ENCODE data around the gene ZNF566.

The ZNF566 gene

DNA sequence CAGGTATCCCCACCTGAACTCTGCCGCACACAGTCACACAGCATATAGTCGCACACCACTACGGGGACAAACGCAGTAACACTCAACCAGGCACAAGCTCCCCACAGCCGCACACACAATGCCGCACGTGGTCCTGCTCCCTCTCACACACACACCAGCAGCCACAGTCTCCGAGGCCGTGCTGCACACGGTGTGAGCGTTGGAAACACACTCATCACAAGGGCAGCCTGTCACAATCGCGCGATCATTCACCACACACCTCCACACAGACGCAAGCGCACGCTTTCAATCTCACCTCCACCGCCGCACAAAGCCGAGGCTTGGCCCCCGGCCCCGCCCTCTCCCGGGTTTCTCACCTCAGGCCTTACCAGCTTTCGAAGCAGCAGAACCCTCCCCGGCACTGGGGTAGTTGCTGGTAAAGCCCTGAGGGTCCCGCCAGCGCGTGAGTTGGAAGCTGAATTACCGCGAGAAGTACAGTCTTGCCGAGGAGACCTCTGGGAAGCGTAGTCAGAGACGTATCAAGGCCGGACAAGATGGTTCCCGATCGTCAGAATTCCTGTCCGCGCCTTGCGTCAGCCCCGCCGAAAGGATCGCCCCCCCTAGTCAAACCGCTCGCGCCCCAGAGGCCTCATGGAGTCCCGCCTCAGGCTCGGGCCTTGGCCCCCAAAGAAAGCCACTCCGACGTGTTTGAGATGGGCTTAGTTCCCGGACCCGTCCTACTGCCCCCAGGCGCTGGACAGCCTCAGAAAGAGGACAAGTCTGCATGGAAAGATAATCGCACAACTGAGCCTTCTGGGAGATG, at the start of gene ZNF566:
Gene ZNF566, minus strand, starts transcription at position 444 of the 802 bp plus-strand sequence. CDS start 13,004 bp downstream, outside the sequence.
- Histone ChIP-seq H3K27ac (peak within 1 kb of the TSS; percentile 98), H3K4me2 (peak within 1 kb of the TSS; percentile 91), H3K4me3 (peak within 1 kb of the TSS; percentile 80), H4K20me1 (peaks cover 4% of the 10 kb centered on the region; the same call in 1 of the 2 replicates), H3K9ac (peak within 1 kb of the TSS; percentile 96), H3K9me3 (peaks cover 31% of the 10 kb centered on the region), H3K36me3 (peaks cover 32% of the 10 kb centered on the region), H3K27me3 (no peaks in the 10 kb centered on the region), H3K4me1 (peaks cover 53% of the 10 kb centered on the region)
- peak; percentile 43; the same call in 1 of the 2 replicates for TF ChIP-seq Cebpa-rat (IDR thresholded peaks at IDR 0.05)

DNA sequence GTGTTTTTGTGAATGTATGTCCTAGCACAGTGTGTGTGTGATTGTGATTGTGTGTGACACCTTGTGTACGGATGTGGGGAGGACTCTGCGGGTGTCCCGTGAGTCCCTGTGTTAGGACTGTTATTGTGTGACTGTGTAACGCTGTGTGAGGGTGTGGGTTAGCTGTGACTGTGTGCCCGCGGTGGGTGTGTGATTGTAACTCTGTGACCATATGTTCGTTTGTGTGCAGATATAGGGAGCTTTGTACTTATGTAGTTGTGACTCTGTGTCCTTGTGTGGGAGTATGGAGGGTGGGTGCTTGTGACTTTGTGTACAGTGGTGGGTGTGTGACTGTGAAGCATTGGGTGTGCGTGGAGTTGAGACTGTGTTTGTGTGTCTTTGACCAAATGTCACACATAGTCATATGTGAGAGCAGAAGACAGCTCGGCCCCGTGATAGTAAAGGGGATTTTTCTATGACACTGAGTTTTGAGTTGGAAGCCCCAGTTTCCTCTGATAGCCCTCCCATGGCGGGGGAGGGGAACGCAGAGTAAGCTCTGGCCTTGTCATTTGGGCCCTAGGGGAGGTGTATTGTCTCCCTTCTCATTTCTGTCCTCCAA, 39.7 kb upstream of the ZNF566 start:
- Histone ChIP-seq H3K4me2 (peak overlapping the region; percentile 93), H3K9ac (peak overlapping the region; percentile 89), H3K27me3 (no peaks in the 10 kb centered on the region), H3K4me3 (peak overlapping the region; percentile 74), H4K20me1 (no peaks in the 10 kb centered on the region), H3K4me1 (peaks cover 22% of the 10 kb centered on the region), H3K36me3 (peaks cover 60% of the 10 kb centered on the region), H3K27ac (peak overlapping the region; percentile 93), H3K9me3 (peaks cover 69% of the 10 kb centered on the region)
- TF ChIP-seq Cebpa-rat (IDR thresholded peaks at IDR 0.05) = no peak

DNA sequence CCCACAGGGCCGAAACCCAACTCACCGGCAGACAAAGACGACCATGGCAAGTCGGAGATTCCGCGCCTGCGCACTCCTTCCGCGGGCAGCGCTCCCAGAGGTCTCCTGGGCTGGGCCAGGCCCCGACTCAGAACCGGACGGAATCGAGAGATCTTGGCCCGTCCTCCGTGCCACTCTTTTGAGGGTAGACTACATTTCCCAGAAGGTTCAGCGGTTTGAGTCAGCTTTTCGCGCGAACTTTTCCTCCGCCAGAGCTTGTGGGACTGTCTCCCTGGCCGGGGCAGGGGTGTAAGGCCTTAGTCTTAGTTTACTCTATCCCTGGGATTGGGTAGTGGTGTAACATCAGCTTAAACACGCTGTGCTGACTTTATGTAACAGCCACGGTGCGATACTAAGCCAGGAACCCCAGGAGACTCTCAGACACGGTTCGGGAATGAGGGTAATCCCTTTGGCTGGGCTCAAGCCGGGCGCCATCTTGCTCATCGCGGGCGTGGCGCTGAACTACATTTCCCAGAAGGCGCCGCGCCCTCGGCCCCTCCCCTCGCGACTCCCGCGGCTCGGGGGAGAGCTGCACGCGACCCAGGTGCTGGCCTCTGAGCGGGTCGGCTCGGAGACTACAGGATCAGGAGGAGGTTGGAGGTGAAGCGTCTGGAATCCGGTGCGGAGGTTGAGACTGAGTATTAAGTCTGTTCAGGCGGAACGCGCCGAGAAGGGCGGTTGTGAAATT, 39.0 kb upstream of the ZNF566 start, which contains the start of gene ZNF260:
Gene ZNF260, minus strand, starts transcription at position 78 of the 727 bp plus-strand sequence. CDS start 13,033 bp downstream, outside the sequence.
- Histone ChIP-seq H3K4me3 (peak within 1 kb of the TSS; percentile 74), H3K4me2 (peak within 1 kb of the TSS; percentile 93), H3K4me1 (peaks cover 22% of the 10 kb centered on the region), H4K20me1 (no peaks in the 10 kb centered on the region), H3K27me3 (no peaks in the 10 kb centered on the region), H3K9me3 (peaks cover 69% of the 10 kb centered on the region), H3K36me3 (peaks cover 62% of the 10 kb centered on the region), H3K9ac (peak within 1 kb of the TSS; percentile 89), H3K27ac (peak within 1 kb of the TSS; percentile 93)
- no peak for TF ChIP-seq Cebpa-rat (IDR thresholded peaks at IDR 0.05)

DNA sequence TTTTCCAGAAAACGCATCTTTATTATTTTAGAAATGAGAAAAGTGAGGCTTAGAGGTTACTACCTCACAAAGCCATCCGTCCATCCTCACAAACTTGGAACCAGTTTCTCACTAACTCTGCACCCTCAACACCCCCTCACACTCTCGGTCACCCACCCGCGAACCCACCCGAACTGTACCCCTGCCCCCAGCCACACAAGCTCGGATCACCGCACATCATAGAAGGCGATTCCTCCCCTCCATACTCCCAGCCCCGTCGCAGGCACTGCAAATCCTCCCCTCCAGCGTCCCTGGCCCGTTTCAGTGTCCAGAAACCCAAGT, 38.5 kb upstream of the ZNF566 start:
- Histone ChIP-seq H3K27ac (peak overlapping the region; percentile 93), H3K4me1 (peaks cover 22% of the 10 kb centered on the region), H3K36me3 (peaks cover 62% of the 10 kb centered on the region), H3K9me3 (peaks cover 69% of the 10 kb centered on the region), H3K4me3 (peak overlapping the region; percentile 74), H3K27me3 (no peaks in the 10 kb centered on the region), H3K9ac (peak overlapping the region; percentile 89), H3K4me2 (peak overlapping the region; percentile 93), H4K20me1 (no peaks in the 10 kb centered on the region)
- no peak for TF ChIP-seq Cebpa-rat (IDR thresholded peaks at IDR 0.05)

DNA sequence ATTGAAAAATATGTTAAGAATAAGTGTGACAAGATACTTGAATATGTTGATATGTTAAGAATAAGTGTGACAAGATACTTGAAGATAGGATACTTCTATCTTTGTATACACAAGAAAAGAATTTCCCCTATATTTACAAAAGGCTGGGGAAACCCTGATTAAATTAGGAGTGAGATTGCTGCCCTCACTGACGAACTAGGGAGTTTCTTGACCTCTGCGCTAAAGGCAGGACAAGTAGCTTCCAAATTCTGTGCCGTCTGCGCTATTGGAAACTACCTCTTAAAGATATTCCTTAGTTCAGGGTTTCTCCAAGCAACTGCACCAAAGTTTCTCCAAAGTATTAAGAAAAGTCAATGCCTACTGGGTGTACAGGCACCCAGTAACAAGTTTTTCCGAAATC, 38.0 kb upstream of the ZNF566 start:
- Histone ChIP-seq H3K9ac (peak overlapping the region; percentile 89), H3K9me3 (peaks cover 69% of the 10 kb centered on the region), H3K27me3 (no peaks in the 10 kb centered on the region), H3K4me3 (peak overlapping the region; percentile 74), H3K4me1 (peaks cover 22% of the 10 kb centered on the region), H3K4me2 (peak overlapping the region; percentile 93), H3K36me3 (peaks cover 62% of the 10 kb centered on the region), H3K27ac (peak overlapping the region; percentile 93), H4K20me1 (no peaks in the 10 kb centered on the region)
- no peak for TF ChIP-seq Cebpa-rat (IDR thresholded peaks at IDR 0.05)

DNA sequence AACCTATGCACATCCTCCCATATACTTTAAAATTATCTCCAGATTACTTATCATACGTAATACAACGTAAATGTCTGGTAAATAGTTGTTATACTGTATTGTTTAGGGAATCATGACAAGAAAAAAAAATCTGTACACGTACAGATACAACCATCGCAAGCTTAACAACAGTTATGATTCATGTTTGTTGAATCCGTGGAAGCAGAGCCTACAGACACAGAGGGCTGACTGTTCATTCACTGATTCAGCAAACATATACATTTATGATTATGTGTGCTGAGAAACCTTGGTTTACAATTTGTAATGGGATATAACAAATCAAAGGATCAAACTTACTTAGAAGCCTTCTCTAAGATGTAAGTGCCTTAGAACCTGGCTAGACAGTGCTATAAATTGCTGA, 37.2 kb upstream of the ZNF566 start:
- Histone ChIP-seq H3K4me3 (peak overlapping the region; percentile 74), H3K9me3 (peaks cover 69% of the 10 kb centered on the region), H4K20me1 (no peaks in the 10 kb centered on the region), H3K27ac (no peak overlapping the region), H3K4me2 (peak overlapping the region; percentile 93), H3K4me1 (peaks cover 22% of the 10 kb centered on the region), H3K27me3 (no peaks in the 10 kb centered on the region), H3K36me3 (peaks cover 62% of the 10 kb centered on the region), H3K9ac (peak overlapping the region; percentile 89)
- TF ChIP-seq Cebpa-rat (IDR thresholded peaks at IDR 0.05) = no peak

DNA sequence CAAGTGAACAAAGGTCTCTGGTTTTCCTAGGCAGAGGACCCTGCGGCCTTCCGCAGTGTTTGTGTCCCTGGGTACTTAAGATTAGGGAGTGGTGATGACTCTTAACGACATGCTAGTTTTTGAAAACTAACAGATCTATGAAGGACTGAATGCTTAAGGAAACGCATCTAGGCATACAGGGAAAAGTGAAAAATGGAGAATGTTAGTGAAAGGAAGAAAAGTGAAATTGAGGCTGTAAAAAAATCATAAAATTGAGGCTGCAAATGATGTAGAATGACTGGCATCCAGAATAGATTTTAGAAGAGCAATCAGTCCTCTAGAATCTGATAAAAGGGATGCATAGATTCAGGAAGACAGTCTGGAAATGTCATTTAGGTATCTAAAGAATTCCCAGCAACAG, 35.3 kb upstream of the ZNF566 start:
- peaks cover 74% of the 10 kb centered on the region for H3K36me3 ChIP-seq
- H3K9ac ChIP-seq = no peak overlapping the region
- H3K4me1 ChIP-seq = peaks cover 20% of the 10 kb centered on the region
- H3K27ac ChIP-seq = no peak overlapping the region
- H3K4me3 ChIP-seq = peak overlapping the region; percentile 74; the same call in 1 of the 2 replicates
- H3K27me3 ChIP-seq = no peaks in the 10 kb centered on the region
- no peaks in the 10 kb centered on the region for H4K20me1 ChIP-seq
- peaks cover 73% of the 10 kb centered on the region for H3K9me3 ChIP-seq
- H3K4me2 ChIP-seq = no peak overlapping the region
- no peak for TF ChIP-seq Cebpa-rat (IDR thresholded peaks at IDR 0.05)

DNA sequence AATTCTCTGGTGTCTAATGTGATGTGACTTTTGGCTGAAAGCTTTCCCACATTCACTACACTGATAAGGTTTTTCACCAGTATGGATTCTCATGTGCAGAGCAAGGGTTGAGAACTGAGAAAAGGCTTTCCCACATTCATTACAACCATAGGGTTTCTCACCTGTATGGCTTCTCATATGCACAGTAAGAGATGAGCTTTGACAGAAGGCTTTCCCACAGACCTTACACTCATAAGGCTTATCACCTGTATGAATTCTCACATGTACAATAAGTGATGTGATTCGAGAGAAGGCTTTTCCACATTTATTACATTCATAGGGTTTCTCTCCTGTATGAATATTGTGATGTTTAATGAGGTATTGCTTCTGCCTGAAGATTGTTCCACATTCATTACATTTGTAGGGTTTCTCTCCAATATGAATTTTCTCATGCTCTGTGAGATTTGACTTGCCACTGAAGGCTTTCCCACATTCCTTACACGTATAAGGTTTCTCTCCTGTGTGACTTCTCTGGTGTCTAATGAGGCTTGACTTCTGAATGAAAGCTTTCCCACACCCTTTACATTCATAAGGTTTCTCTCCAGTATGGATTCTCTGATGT, 24.8 kb upstream of the ZNF566 start:
- TF ChIP-seq Cebpa-rat (IDR thresholded peaks at IDR 0.05) = no peak
- Histone ChIP-seq H3K27ac (no peak overlapping the region), H4K20me1 (no peaks in the 10 kb centered on the region), H3K9me3 (peaks cover 100% of the 10 kb centered on the region), H3K4me3 (peak overlapping the region; percentile 46), H3K4me1 (no peaks in the 10 kb centered on the region), H3K27me3 (0 out of 2 replicates have a peak, but pooled peaks cover 6% of the 10 kb centered on the region), H3K9ac (no peak overlapping the region), H3K4me2 (no peak overlapping the region), H3K36me3 (peaks cover 99% of the 10 kb centered on the region)

DNA sequence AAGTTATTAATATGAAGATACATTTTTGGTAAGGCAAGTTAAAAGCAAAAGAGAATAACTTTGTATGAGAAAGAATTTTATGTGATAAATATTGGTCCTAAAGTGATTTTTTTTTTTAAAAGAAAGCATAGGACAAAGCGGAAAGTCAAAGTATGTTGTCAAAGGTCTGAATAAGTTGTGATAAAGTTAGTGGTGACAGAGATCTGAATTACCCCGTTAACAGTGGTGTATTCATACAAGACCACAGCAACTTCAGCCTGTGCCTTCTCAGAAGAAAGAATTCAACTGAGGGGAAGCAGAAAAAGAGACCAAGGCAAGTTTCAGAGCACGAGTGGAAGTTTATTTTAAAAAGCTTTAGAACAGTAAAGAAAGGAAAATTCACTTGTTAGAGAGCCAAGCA, 19.0 kb upstream of the ZNF566 start:
- no peak overlapping the region for H3K4me3 ChIP-seq
- no peaks in the 10 kb centered on the region for H3K4me1 ChIP-seq
- no peak overlapping the region for H3K9ac ChIP-seq
- no peak overlapping the region for H3K27ac ChIP-seq
- peaks cover 51% of the 10 kb centered on the region for H3K36me3 ChIP-seq
- H3K27me3 ChIP-seq = no peaks in the 10 kb centered on the region
- peaks cover 100% of the 10 kb centered on the region for H3K9me3 ChIP-seq
- H4K20me1 ChIP-seq = no peaks in the 10 kb centered on the region
- no peak for TF ChIP-seq Cebpa-rat (IDR thresholded peaks at IDR 0.05)
- no peak overlapping the region for H3K4me2 ChIP-seq
